Prostate gland (tissue), 2 donors: ENCODE results near the gene ACAP2. TPM values are rescaled to one million over a fixed set of nuclear protein-coding genes. Genes with fewer than 3 reads are reported as not detected.
"Not testable (repeated sequence)": the region's sequence is repeated elsewhere in the genome, so short reads cannot be mapped to it uniquely, and the experiment has no call there.

Experiments used
- DNase-seq: peaks from one replicate; pipeline ENCODE4 v3.0.0-alpha.2; 2019; ENCODE audit warnings: low spot score
- H3K27ac ChIP-seq, 2 donors: fragments of 200-600 bp; sonication (generic); 2 replicates each; pipeline ENCODE4 v1.5.1; 2017 to 2019
- H3K27me3 ChIP-seq: fragments of 200-600 bp; sonication (generic); replicated peaks from 2 replicates; pipeline ENCODE4 v1.5.1; 2019; ENCODE audit not compliant: insufficient read depth
- H3K36me3 ChIP-seq, 2 donors: fragments of 200-600 bp; sonication (generic); 1 replicate in 1 of 2; 2 replicates in 1 of 2; pipeline versions ENCODE4 v1.5.1 to v1.8.1; 2017 to 2019
- H3K4me1 ChIP-seq: fragments of 200-600 bp; sonication (generic); replicated peaks from 2 replicates; pipeline ENCODE4 v1.5.1; 2019
- H3K4me3 ChIP-seq, 2 donors: fragments of 200-600 bp; sonication (generic); 2 replicates each; pipeline ENCODE4 v1.5.1; 2017 to 2019
- H3K9me3 ChIP-seq: fragments of 200-600 bp; sonication (generic); 2 replicates; pipeline ENCODE4 v1.5.1; 2017
- CTCF ChIP-seq, 4 experiments: fragments of 200-600 bp in 2 of 4; fragments of 450-650 bp in 2 of 4; sonication (generic) in 2 of 4; IDR thresholded peaks; 1 replicate in 3 of 4; 2 replicates in 1 of 4; pipeline ENCODE4 v1.5.1; 2016 to 2019; ENCODE audit warnings: antibody characterized with exemption in 4 of 4, mild to moderate bottlenecking in 2 of 4, moderate library complexity in 2 of 4
- POLR2A ChIP-seq: fragments of 450-650 bp; IDR thresholded peaks from one replicate; pipeline ENCODE4 v1.6.1; 2016; ENCODE audit warnings: antibody characterized with exemption, mild to moderate bottlenecking
- POLR2AphosphoS5 ChIP-seq: sonication (generic); formaldehyde crosslinking; IDR thresholded peaks from one replicate; pipeline ENCODE4 v1.6.1; 2017; ENCODE audit warnings: antibody characterized with exemption
- WGBS: methylation state at CpG from one replicate; pipeline ENCODE4 v1.1.5; 2018; 5-methylcytosine and 5-hydroxymethylcytosine counted together
- intact Hi-C: fragments of 100-400 bp; cut with DNase I; formaldehyde crosslinking; loops from one replicate; pipeline ENCODE4 v1.14.2; 2022
- total RNA-seq, 2 donors: library from RNA; depleted of rRNA; stranded (reverse); fragments of >200 nt; gene quantifications; one replicate each; pipeline ENCODE4 v1.1.0, GENCODE V29; 2016

ACAP2 gene
- total RNA-seq, 2 donors from 2014 or later = 30.5 to 56.8 TPM

GRCh38 chr3:195467641-195468390 is 25.0 kb upstream of the ACAP2 start:
- H3K27me3 ChIP-seq = no peaks in the 10 kb centered on the region
- H3K4me1 ChIP-seq = no peaks in the 10 kb centered on the region
- DNase-seq = no peak
- intact Hi-C loops = no loop called here
- TF ChIP-seq CTCF (IDR thresholded peaks at IDR 0.05) (no peak), POLR2A (no peak), POLR2AphosphoS5 (no peak)
- no peak overlapping the region for H3K27ac ChIP-seq
- H3K36me3 ChIP-seq = no peaks in the 10 kb centered on the region
- no peak overlapping the region for H3K4me3 ChIP-seq
- 87% methylated on average over 5 of the region's 5 CpGs for WGBS
- no peaks in the 10 kb centered on the region for H3K9me3 ChIP-seq

- Histone ChIP-seq H3K27me3 (no peaks in the 10 kb centered on the region), H3K4me1 (no peaks in the 10 kb centered on the region), H3K4me3 (no peak overlapping the region), H3K9me3 (no peaks in the 10 kb centered on the region), H3K27ac (no peak overlapping the region), H3K36me3 (no peaks in the 10 kb centered on the region)
- TF ChIP-seq CTCF (IDR thresholded peaks at IDR 0.05) = no peak
- TF ChIP-seq POLR2AphosphoS5 = no peak
- TF ChIP-seq POLR2A = no peak
- intact Hi-C loops = no loop called here
- DNase-seq = no peak
- WGBS = 86% methylated on average over 4 of the region's 4 CpGs
Observed at GRCh38 chr3:195466251-195466650, 23.4 kb upstream of the ACAP2 start.

GRCh38 chr3:195462922-195463321 is 20.1 kb upstream of the ACAP2 start:
- H3K36me3 ChIP-seq, H3K4me1 ChIP-seq, DNase-seq, H3K9me3 ChIP-seq, H3K4me3 ChIP-seq, intact Hi-C loops, H3K27me3 ChIP-seq, H3K27ac ChIP-seq: not testable (repeated sequence)
- WGBS = 75% methylated on average over 6 of the region's 6 CpGs

- 50% methylated on average over 3 of the region's 3 CpGs for WGBS
- Histone ChIP-seq H3K27ac (no peak overlapping the region), H3K4me1 (no peaks in the 10 kb centered on the region), H3K27me3 (no peaks in the 10 kb centered on the region), H3K4me3 (no peak overlapping the region), H3K36me3 (no peaks in the 10 kb centered on the region), H3K9me3 (no peaks in the 10 kb centered on the region)
- DNase-seq = no peak
- intact Hi-C loops = no loop called here
- TF ChIP-seq CTCF (IDR thresholded peaks at IDR 0.05) = no peak
- no peak for TF ChIP-seq POLR2A
- no peak for TF ChIP-seq POLR2AphosphoS5
Observed at GRCh38 chr3:195462308-195462610, 19.4 kb upstream of the ACAP2 start.

- TF ChIP-seq POLR2A (no peak), POLR2AphosphoS5 (no peak), CTCF (IDR thresholded peaks at IDR 0.05) (no peak)
- no peaks in the 10 kb centered on the region for H3K9me3 ChIP-seq
- 43% methylated on average over 7 of the region's 7 CpGs for WGBS
- no peak overlapping the region for H3K27ac ChIP-seq
- DNase-seq = no peak
- no peaks in the 10 kb centered on the region for H3K27me3 ChIP-seq
- no peaks in the 10 kb centered on the region for H3K4me1 ChIP-seq
- H3K36me3 ChIP-seq = no peaks in the 10 kb centered on the region
- intact Hi-C loops = no loop called here
- H3K4me3 ChIP-seq = no peak overlapping the region
Observed at GRCh38 chr3:195461594-195462307, 18.9 kb upstream of the ACAP2 start.
